ENCODE results near the gene PDCD10. TPM values are rescaled to one million over a fixed set of nuclear protein-coding genes. Genes with fewer than 3 reads are reported as not detected.

Gene PDCD10
- total RNA-seq, 4 donors from 2014 or later, result 53.6 to 95.4 (median 68.5) TPM

- Histone ChIP-seq H3K4me3 (no peak overlapping the region), H3K36me3 (no peaks in the 10 kb centered on the region), H3K4me1 (peaks cover 0 to 66% (median 10%) of the 10 kb centered on the region in 3 donors), H3K9me3 (no peaks in the 10 kb centered on the region), H3K27me3 (no peaks in the 10 kb centered on the region), H3K27ac (no peak overlapping the region)
- TF ChIP-seq POLR2AphosphoS5 (IDR thresholded peaks at IDR 0.05) (no peak), POLR2A (IDR thresholded peaks at IDR 0.05) (no peak), EP300 (IDR thresholded peaks at IDR 0.05) (no peak)
- TF ChIP-seq, protein P1, sequence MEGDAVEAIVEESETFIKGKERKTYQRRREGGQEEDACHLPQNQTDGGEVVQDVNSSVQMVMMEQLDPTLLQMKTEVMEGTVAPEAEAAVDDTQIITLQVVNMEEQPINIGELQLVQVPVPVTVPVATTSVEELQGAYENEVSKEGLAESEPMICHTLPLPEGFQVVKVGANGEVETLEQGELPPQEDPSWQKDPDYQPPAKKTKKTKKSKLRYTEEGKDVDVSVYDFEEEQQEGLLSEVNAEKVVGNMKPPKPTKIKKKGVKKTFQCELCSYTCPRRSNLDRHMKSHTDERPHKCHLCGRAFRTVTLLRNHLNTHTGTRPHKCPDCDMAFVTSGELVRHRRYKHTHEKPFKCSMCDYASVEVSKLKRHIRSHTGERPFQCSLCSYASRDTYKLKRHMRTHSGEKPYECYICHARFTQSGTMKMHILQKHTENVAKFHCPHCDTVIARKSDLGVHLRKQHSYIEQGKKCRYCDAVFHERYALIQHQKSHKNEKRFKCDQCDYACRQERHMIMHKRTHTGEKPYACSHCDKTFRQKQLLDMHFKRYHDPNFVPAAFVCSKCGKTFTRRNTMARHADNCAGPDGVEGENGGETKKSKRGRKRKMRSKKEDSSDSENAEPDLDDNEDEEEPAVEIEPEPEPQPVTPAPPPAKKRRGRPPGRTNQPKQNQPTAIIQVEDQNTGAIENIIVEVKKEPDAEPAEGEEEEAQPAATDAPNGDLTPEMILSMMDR (IDR thresholded peaks at IDR 0.05), result no peak
- 81 to 91% methylated on average over 2 of the region's 2 CpGs for WGBS, 2 donors (ENCODE audit: low coverage in 1 of 2)
- ATAC-seq, result no peak
Observed at GRCh38 chr3:167731393-167731792, 3.3 kb downstream of the PDCD10 start.

- 79 to 100% methylated on average over 2 of the region's 2 CpGs for WGBS, 2 donors (ENCODE audit: low coverage in 1 of 2)
- Histone ChIP-seq H3K27ac (no peak overlapping the region), H3K36me3 (no peaks in the 10 kb centered on the region), H3K27me3 (no peaks in the 10 kb centered on the region), H3K4me3 (no peak overlapping the region), H3K4me1 (peaks cover 0 to 64% (median 10%) of the 10 kb centered on the region in 3 donors), H3K9me3 (no peaks in the 10 kb centered on the region)
- no peak for ATAC-seq
- TF ChIP-seq POLR2AphosphoS5 (IDR thresholded peaks at IDR 0.05) (no peak), POLR2A (IDR thresholded peaks at IDR 0.05) (no peak), EP300 (IDR thresholded peaks at IDR 0.05) (no peak)
- TF ChIP-seq, protein P1 (IDR thresholded peaks at IDR 0.05), result no peak
Observed at GRCh38 chr3:167729591-167729990, 5.1 kb downstream of the PDCD10 start.

DNA sequence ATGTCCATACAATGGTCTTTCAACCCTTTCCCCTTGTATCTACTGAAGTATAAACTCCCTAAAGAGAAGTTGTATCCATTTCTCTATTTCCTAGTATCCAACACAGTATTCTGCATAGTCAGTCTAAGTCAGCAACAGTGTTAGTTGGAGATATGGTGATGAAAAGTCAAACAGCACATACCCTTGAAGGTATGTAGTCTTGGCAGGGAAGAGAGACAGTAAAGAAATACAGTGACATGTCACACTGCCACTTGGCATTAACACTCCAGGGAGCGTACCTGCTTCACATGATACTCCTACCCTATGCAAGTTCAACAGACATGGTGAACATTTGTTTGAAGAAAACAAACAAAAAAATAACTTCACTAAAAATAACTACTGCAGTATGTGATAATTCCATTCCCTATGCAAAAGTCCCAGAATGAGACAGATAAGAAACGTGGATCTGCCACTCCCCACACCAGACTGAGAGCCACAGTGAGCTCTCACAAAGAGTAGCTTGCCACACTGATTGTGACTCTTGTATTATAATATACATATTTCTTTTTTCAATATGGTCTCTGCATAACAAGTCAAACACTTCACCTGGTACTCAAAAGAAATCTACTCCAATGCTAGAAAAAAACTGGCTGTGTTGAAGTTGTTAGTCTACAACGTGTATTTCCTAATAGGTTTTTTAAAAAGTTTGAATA is 5.9 kb downstream of the PDCD10 start:
- Histone ChIP-seq H3K4me3 (no peak overlapping the region), H3K27ac (no peak overlapping the region), H3K9me3 (no peaks in the 10 kb centered on the region), H3K36me3 (no peaks in the 10 kb centered on the region), H3K4me1 (peaks cover 0 to 68% (median 10%) of the 10 kb centered on the region in 3 donors), H3K27me3 (no peaks in the 10 kb centered on the region)
- WGBS, 2 donors (ENCODE audit: low coverage in 1 of 2), result 58 to 60% methylated on average over 3 of the region's 3 CpGs
- no peak for ATAC-seq
- TF ChIP-seq EP300 (IDR thresholded peaks at IDR 0.05) (no peak), POLR2AphosphoS5 (IDR thresholded peaks at IDR 0.05) (no peak), POLR2A (IDR thresholded peaks at IDR 0.05) (no peak)
- TF ChIP-seq, protein P1 (IDR thresholded peaks at IDR 0.05), result no peak

GRCh38 chr3:167728176-167728575 is 6.5 kb downstream of the PDCD10 start:
- 34 to 56% methylated on average over 3 of the region's 3 CpGs for WGBS, 2 donors (ENCODE audit: low coverage in 1 of 2)
- Histone ChIP-seq H3K36me3 (peaks cover 0 to 3% of the 10 kb centered on the region in 2 donors), H3K4me3 (no peak overlapping the region), H3K27me3 (no peaks in the 10 kb centered on the region), H3K4me1 (peaks cover 0 to 68% (median 6%) of the 10 kb centered on the region in 3 donors), H3K9me3 (no peaks in the 10 kb centered on the region), H3K27ac (no peak overlapping the region)
- no peak for ATAC-seq
- no peak for TF ChIP-seq POLR2A (IDR thresholded peaks at IDR 0.05)
- TF ChIP-seq POLR2AphosphoS5 (IDR thresholded peaks at IDR 0.05), result no peak
- no peak for TF ChIP-seq EP300 (IDR thresholded peaks at IDR 0.05)
- TF ChIP-seq, protein P1 (IDR thresholded peaks at IDR 0.05), result no peak

GRCh38 chr3:167723872-167724271 is 10.8 kb downstream of the PDCD10 start:
- Histone ChIP-seq H3K4me3 (no peak overlapping the region), H3K9me3 (no peaks in the 10 kb centered on the region), H3K36me3 (peaks cover 0 to 19% of the 10 kb centered on the region in 2 donors), H3K4me1 (peaks cover 0 to 44% (median 6%) of the 10 kb centered on the region in 3 donors), H3K27ac (no peak overlapping the region), H3K27me3 (no peaks in the 10 kb centered on the region)
- 79 to 83% methylated on average over 3 of the region's 3 CpGs for WGBS, 2 donors (ENCODE audit: low coverage in 1 of 2)
- ATAC-seq, result no peak
- TF ChIP-seq POLR2A (IDR thresholded peaks at IDR 0.05), result no peak
- no peak for TF ChIP-seq EP300 (IDR thresholded peaks at IDR 0.05)
- TF ChIP-seq POLR2AphosphoS5 (IDR thresholded peaks at IDR 0.05), result no peak
